BE2C (cell line): Measurements from ENCODE around the gene ARRDC4.

Experiments
- DNase-seq: peaks from one replicate; pipeline ENCODE4 v3.0.0-alpha.2; 2020
- H3K27me3 ChIP-seq: fragments of 250-450 bp; sonication (Bioruptor Pico); 2 replicates; pipeline ENCODE4 v1.5.1; 2020; ENCODE audit warnings: mild to moderate bottlenecking
- H3K36me3 ChIP-seq: fragments of 250-450 bp; sonication (Bioruptor Pico); 2 replicates; pipeline ENCODE4 v1.5.1; 2020; ENCODE audit warnings: mild to moderate bottlenecking
- H3K4me1 ChIP-seq: fragments of 250-450 bp; sonication (Bioruptor Pico); 2 replicates; pipeline ENCODE4 v1.5.1; 2020
- H3K4me3 ChIP-seq: 2 replicates; pipeline ENCODE4 v1.5.1; 2011; ENCODE audit warnings: low read depth, low read length
- H3K9me3 ChIP-seq: fragments of 250-450 bp; sonication (Bioruptor Pico); 2 replicates; pipeline ENCODE4 v1.5.1; 2020
- CTCF ChIP-seq: IDR thresholded peaks from 2 replicates; pipeline ENCODE4 v1.5.1; 2012; ENCODE audit warnings: mild to moderate bottlenecking, low read depth, low read length

Gene ARRDC4

GRCh38 chr15:97995881-97996603, 35.5 kb downstream of the ARRDC4 start:
- Histone ChIP-seq H3K27me3 (peaks cover 4% of the 10 kb centered on the region; the same call in 1 of the 2 replicates), H3K4me1 (0 out of 2 replicates have a peak, but pooled peaks cover 4% of the 10 kb centered on the region), H3K9me3 (no peaks in the 10 kb centered on the region), H3K36me3 (no peaks in the 10 kb centered on the region), H3K4me3 (no peak overlapping the region)
- DNase-seq: peak; percentile 18
- peak; percentile 44 for TF ChIP-seq CTCF

GRCh38 chr15:97998307-97999071, 38.0 kb downstream of the ARRDC4 start:
- Histone ChIP-seq H3K27me3 (peaks cover 4% of the 10 kb centered on the region; the same call in 1 of the 2 replicates), H3K4me1 (no peaks in the 10 kb centered on the region), H3K9me3 (no peaks in the 10 kb centered on the region), H3K4me3 (no peak overlapping the region), H3K36me3 (no peaks in the 10 kb centered on the region)
- TF ChIP-seq CTCF: no peak
- DNase-seq: no peak

- TF ChIP-seq CTCF: no peak
- no peaks in the 10 kb centered on the region for H3K4me1 ChIP-seq
- H3K27me3 ChIP-seq: peaks cover 4% of the 10 kb centered on the region; the same call in 1 of the 2 replicates
- no peak for DNase-seq
- no peaks in the 10 kb centered on the region for H3K36me3 ChIP-seq
- H3K9me3 ChIP-seq: no peaks in the 10 kb centered on the region
- H3K4me3 ChIP-seq: no peak overlapping the region
These were observed 40.0 kb downstream of the ARRDC4 start for GRCh38 chr15:98000249-98001203.

- no peak for TF ChIP-seq CTCF
- Histone ChIP-seq H3K4me1 (no peaks in the 10 kb centered on the region), H3K4me3 (no peak overlapping the region), H3K9me3 (no peaks in the 10 kb centered on the region), H3K36me3 (no peaks in the 10 kb centered on the region), H3K27me3 (no peaks in the 10 kb centered on the region)
- DNase-seq: no peak
These were observed 41.2 kb downstream of the ARRDC4 start for GRCh38 chr15:98001663-98002194.

- Histone ChIP-seq H3K36me3 (no peaks in the 10 kb centered on the region), H3K9me3 (no peaks in the 10 kb centered on the region), H3K27me3 (no peaks in the 10 kb centered on the region), H3K4me3 (no peak overlapping the region), H3K4me1 (no peaks in the 10 kb centered on the region)
- TF ChIP-seq CTCF: no peak
- DNase-seq: no peak
These were observed 41.9 kb downstream of the ARRDC4 start for GRCh38 chr15:98002419-98002818.
